HG03469 (cell line): ENCODE results near the gene GRM7.

ENCODE experiments used
- ATAC-seq: cut with Tn5 transposase; IDR thresholded peaks from one replicate; pipeline ENCODE4 v1.9.1; 2021; ENCODE audit warnings: mild to moderate bottlenecking, moderate library complexity, moderate number of reproducible peaks; ENCODE audit not compliant: unreplicated experiment

GRM7 gene

DNA sequence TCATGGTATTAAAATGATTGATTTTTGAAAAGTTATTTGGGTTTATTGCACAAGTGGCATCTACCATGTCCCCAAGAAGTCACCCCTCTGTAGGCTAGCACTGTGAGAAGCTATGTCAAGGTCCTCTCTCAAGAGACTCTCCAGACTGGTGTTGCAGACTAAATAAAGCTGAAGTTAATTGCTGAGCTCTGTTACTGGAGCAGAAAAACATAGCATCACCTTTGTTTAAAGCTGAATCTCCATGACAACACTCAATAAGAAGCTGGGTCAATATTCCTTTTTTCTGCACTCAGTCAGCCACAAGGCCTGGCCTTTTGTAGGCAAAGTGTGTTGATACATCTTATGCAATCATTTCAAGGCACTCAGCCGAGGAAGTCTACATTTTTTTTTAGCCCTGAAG is 834.1 kb downstream of the GRM7 start:
- ATAC-seq = no peak

DNA sequence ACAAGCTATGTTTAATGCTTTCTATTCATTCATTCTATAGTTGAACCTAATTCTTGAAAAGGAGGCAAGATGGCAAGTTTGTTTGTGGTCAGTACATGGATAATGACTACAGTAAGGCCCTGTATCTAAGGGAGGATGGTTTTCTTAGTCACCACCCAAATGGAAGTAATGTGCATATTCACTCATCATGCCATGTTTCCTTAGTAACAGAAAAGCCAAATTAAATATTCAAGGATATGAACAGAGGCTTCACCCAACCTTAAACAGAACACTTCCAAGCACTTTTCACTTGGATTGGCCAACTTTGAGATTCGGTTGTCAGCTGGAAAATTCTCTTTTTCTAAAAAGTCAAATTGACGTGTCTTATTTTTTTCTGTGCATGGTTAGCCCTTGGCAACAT is 835.4 kb downstream of the GRM7 start:
- ATAC-seq = no peak

DNA sequence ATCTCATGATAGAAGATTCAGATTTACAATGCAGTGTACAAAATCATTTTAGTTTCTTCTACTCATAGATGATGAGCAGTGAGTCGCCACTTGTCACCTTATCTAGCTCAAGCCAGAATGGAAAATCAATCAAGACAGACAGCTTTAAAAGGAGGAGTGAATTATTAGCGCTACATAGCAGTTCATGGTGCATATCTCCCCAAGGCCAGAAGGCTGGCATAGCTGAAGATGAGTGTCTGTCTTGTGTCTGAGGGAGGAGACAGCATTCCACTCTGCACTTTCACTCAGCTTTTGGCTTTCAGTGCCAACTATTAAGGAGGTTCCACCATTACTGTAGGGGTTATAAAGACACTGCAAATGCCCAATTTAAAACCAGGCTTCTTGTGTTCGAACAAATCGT is 836.6 kb downstream of the GRM7 start:
- no peak for ATAC-seq

DNA sequence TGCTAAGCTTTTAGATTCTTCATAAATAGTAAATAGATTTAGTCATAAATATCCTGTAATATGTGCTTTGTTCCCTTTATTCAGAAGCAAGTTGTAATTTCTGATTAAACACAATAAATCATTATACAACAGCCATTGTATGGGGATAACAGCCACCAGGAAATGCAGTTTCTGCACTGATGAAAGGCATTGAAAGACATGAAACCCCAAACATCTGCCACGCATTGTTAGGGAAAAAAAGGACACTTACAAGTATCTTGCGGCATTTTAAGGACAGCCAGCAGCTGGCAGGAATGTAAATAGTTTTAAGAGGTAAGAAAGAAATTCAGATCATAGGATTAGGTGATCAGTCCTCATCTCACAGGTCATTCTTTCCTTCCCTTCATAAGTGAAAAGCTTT is 839.6 kb downstream of the GRM7 start:
- ATAC-seq = no peak

DNA sequence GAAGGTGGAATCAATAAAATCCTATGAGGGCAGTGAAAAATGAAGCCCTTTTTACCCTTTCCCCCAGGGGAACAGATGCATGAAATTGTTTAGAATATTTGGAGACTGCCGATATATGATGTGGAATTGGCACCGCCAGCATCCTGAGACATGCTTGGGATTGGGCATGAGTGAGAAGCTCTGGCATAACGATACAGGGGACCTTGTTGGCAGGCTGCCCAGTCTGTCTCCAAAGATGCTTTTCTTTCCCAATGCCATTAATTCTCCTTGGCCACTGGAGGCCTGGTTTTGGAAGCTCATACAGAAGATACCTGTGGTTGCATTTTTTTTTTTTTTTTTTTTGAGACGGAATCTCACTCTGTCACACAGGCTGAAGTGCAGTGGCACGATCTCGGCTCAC is 840.1 kb downstream of the GRM7 start:
- ATAC-seq = no peak

DNA sequence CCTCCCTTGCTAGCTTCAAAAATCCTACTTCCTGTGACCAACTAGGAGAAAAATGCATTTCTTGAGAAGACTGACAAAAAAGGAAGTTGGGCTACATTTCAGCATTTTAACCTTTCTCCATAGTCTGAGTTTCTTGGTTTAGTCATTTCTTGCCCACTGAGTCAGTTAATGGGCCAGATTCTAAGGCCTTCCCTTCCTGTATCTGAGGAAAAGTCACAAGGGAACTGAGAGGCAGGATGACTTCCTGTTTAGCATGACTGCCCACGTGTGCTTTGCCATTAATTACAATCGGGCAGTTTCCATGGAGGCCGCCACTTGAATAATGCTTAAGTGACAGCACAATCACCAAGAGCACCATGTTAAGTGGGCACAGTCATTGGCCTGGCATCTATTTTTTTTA is 846.3 kb downstream of the GRM7 start:
- no peak for ATAC-seq

DNA sequence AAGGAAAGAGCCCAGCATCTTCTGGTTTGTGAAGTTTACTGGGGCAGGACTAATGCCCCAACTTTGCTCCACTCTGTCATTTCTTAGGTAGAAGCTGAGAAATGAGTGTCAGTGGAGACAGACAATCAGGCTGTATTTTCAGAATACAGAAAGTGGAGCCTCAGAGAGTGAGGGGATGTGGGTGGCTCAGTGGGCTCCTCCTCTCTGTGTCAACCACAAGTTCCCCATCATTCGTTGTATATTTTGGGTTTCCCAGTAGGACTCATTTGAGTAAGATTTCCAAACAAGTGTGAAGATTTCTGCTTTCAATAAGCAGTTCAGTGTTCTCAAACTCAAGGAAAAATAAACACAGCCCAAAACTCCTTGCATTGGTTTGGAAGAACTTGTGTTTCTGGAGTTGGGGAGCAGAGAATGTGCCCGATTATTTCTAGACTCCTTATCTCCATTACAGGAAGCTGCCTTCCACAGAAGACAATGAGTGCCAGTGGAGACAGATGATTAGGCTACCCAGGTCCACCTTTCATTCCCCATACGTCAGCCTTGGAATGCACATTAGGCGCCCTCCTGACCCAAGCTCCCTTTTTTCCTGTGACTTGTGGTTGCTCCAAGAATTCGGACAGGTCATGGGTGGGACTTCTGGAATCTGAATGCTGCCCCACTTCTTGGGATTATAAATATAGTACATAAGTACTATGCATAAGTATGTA is 848.6 kb downstream of the GRM7 start:
- no peak for ATAC-seq

DNA sequence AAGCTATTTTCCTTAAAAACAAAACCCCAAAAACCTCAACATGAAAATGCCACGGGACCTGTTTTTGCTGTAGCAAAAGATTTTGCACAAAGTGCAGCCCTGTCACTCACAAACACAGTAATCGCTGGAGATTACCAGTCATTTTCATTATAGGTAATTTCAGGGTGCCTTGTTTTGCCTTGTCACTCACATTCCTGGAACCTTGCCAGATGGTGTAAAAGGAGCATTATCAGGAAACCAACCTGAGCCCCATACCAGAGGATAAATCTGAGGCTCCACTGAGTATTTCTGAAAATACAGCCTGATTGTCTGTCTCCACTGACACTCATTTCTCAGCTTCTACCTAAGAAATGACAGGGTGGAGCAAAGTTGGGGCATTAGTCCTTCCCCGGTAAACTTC is 849.4 kb downstream of the GRM7 start:
- ATAC-seq = no peak

DNA sequence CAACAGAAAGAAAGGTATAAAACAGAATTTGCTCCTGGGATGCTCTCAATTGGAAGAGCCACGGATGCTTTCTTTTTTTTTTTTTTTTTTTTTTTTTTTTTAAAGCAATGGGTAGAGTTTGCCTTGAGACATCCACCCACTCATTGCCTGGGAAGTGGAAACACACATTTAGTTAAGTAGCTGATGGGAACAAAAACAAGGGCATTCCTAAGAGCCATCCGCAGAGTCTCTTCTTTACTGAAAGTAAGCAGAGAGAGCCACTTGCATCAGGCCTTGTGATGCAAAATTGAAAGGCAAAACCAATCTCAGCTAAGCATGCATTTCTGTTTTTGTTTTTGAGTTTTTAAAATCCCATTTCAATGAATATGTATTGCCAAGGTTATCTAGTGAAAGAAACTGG is 852.8 kb downstream of the GRM7 start:
- no peak for ATAC-seq

DNA sequence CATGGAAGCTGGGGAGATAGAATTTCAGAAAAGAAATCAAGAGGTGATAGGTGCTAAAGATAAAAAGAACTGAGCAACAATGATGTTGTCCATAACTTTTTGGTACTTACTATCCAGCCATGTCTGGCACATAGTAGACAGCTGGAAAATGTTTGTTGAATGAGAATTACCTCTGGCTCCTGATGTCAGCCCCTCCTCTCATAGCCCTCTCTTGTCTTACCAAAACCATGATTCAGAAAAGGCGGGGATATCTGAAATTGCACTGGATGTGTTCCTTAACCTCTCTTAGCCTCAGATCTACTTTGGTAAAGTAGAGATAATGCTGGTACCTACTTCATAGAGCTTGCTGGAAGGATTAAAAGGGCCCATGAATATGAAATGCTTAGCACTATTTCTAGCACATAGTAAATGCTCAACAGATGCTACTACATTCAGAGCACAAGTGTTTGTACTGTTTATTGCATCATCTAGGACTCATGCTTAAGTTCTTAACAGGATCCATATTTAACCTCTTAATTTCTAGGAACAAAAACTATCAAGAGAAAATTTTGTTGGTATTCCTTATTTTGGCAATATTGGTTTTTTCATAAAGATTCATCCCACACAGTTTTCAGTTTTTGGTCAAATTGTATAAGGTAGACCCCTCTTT is 859.9 kb downstream of the GRM7 start:
- ATAC-seq = no peak

DNA sequence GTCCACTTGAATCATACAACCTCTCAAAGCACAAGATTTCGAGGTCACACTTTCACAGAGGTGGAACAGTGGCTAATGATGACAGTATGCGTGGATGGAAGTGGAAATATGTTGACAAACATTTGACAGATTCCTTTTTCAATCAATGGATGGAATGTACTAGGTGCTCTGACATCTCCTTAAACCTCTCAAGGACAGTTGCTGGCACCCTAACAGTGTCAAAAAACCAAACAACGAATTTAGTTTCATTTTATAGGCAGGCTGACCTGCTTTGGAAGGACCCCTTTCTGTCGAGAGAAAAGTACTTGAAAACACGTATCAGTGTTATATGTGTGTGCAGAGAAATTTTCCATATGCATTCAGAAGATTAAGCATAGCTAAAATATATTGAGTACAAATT is 861.0 kb downstream of the GRM7 start:
- no peak for ATAC-seq

DNA sequence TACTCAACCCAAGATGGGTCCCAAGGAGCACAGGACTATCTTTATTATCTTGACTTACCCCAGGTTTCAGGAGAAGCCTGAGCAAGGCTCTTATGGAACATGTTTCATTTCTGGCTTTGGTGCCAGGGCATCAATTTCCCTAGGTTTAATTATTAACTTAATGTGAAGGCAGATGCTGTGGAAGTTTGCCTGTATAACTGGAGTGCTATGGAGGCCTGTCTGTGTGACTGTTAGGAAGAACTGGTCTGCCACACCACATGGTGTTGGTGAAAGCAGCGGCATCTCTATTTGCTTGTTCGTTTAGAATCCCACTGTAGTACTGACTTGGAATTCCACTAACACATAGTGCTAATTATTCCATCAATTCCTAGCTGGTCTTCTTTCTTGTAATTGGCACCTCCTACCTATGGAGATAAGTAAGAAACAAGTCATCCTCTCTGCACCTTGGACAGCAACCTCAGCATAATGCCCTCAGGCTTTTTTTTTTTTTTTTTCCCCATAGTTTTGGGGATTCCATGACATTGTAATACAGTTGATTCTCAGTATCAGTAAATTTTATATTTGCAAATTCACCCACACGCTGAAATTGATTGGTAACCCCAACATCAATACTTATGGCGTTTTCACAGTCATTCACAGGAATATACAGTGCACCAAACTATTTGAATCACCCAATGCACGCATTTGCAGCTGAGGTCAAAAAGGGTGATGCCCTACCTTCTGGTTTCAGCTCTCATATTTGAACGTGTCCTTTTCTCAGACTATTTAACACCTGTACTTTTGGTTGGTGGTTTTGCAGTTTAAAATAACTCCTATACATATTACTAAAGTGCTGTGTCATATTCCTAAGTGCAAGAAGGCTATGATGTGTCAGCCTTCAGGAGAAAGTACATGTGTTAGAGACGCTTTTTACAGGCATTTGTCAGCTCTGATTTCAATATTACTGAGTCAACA is 867.9 kb downstream of the GRM7 start:
- ATAC-seq = no peak

DNA sequence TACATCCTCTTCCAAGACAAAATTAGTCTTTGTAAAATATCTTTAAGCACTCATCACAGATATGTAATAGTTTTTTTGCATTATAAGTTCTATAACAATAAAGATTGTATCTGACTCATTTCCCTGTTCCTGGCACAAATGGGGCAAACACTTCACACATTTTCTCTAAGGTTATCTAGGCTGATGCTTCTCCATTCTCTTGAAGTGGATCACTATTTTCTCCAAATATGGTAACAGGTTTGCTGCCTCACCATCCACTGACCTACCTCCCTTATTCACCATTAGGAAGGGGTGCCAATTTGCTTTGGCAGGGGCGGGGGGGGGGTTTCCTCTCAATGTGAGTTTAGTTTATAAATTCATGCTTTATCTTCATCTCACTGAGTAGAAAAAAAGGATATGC is 873.0 kb downstream of the GRM7 start:
- no peak for ATAC-seq

DNA sequence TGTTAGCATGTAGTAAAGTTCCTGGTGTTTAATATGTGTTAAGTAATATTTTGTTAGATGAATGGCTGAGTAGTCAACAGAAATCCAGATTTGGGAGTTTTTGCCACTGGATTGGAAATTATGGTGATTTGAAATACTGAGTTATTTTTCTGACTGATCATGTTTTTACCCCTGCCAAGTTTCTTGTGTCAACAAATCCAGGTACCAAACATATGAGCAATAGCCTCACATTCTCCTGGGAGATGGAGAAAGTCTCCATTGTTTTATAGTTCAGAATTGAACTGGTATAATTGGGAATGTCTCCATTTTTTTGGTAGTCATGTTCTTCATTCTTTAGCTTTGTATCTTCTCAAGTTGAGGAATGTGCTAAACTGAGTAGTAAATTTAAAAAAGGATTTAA is 873.5 kb downstream of the GRM7 start:
- no peak for ATAC-seq

DNA sequence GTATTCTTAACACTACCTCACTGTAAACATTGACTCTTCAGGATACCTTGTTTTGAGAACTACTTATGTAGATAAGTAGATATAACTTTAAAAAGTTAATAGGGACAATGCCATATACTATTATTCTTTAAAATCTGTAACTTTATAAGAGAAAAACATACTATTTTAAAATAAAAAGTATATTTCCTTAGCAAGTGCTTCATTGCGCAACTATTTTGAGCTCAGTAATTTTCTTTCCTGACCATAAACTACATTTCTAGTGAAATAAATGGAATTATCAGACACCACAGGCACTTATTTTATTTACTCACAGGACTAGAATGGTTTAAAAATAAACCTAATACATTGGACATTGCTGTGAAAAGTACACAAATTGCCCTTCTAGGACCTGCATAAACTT is 876.3 kb downstream of the GRM7 start:
- no peak for ATAC-seq

DNA sequence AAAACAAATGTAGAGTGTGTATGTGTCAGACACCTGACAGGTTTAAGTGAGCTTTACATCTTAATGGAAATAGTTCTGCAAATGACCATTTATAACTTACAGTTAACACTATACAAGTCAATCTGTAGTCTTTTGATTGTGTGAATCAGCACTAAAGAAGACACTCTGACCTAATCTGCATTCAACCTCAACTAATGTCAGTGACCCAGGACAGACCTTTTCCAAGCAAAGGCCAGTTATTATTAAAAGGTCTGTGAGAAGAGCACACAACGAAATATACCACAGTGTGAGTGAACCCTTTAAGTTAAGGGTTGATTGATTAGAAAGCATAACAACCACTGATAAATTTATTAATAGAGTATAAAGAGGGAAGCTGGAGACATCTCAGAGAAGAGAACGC is 878.8 kb downstream of the GRM7 start:
- no peak for ATAC-seq

DNA sequence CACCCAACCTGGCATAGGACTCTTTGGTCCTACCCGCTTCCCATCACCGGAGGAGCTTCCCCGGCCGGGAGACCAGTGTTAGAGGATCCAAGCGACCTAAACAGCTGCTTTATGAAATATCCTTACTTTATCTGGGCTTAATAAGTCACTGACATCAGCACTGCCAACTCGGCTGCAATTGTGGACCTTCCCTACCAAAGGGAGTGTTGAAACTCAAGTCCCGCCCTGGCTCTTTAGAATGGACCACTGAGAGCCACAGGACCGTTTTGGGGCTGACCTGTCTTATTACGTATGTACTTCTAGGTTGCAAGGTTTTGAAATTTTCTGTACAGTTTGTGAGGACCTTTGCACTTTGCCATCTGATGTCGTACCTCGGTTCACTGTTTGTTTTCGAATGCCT is 879.5 kb downstream of the GRM7 start:
- no peak for ATAC-seq

DNA sequence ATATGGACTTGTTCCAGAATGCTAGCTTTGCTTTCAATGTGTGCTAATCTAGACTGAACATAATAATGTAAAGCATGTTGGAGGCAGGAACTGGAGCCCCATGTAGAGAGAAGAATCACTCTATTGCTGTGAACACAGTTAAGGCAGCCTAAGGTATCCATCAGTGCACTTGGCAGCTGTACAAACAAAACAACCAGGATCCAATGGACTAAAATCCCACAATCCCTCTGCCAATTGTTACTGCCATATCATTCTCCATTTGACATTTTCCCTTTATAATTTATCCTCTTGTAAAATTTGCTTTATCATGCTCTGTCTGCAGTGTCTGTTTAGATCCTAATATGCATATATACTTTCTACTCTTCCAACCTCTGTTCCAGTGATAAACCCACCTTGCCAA is 883.9 kb downstream of the GRM7 start:
- ATAC-seq = no peak

DNA sequence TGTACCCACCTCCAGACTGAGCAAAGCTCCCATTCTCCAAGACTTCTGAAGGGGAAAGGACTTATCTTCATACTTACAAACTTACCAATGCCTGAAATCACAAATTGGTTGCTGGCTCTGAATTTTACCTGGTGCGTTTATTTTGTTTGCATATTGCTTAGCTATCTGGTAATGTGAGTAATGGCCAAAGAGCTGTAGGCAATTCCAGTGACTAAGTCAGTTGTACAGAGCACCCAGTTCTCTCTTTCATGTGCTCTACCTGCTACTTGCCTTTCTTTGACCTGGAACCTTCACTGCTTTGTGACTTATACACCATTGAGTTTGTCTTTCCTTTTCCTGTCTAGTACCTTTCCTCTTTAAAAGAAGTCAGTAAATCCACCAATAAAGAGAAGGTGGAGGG is 884.8 kb downstream of the GRM7 start:
- no peak for ATAC-seq

DNA sequence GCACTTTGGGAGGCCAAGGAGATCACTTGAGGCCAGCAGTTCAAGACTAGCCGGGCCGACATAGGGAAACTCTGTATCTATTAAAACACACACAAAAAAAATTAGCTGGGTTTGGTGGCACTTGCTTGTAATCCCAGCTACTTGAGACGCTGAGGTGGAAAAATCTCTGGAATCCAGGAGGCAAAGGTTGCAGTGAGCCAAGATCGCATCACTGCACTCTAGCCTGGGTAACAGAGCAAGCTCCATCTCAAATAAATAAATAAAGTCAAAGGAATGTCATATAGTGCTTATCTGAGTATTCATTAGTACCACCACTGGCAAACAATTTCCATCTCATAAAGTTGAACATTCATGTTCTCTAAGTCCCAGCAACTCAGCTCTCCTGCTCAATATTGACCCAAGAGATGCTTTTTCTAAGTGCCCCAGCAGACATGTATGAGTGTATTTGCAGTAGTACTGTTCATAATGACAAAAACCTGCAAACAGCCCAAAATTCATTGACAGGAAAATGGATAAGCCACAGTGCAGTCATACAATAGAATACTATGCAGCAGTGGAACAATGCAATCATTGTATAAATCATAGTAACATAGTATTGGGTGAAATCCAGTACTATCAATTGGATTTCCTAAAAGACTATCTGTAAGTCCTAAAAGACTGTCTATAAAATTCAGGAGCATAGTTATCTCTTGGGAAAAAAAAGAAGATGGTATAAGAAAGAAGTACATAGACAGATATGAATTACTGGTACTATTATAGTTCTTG is 889.2 kb downstream of the GRM7 start:
- no peak for ATAC-seq

DNA sequence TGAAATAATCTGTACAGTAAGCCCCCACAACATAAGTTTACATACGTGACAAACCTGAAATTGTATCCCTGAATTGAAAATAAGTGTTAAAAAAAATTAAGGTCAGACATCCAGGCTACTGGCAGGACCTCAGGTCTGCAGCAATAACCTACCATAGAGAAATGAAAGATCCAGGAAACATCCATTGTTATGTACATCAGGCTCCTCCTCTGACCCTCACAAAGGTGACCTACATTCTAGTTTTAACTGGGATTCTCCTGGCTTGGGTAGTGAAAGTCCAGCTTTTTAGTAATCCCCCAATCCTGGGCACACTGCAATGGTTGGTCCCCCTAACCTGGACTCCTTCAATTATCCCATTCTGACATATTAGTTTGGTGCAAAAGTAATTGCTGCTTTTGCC is 891.1 kb downstream of the GRM7 start:
- ATAC-seq = no peak
